Choroid plexus epithelial cell (primary cell): ENCODE data around the gene RNF151.

ENCODE experiments used
- DNase-seq: peaks from one replicate; pipeline ENCODE4 v3.0.0-alpha.2; 2010; ENCODE audit warnings: low read depth
- H3K4me3 ChIP-seq: 2 replicates; pipeline ENCODE4 v1.5.1; 2011; ENCODE audit warnings: low read depth, mild to moderate bottlenecking, control low read depth, low read length, moderate library complexity
- CTCF ChIP-seq: conservative IDR thresholded peaks from 2 replicates; pipeline ENCODE4 v1.5.1; 2011; ENCODE audit warnings: low read depth, mild to moderate bottlenecking, control low read depth, inconsistent platforms, low read length, moderate library complexity

The RNF151 gene

DNA sequence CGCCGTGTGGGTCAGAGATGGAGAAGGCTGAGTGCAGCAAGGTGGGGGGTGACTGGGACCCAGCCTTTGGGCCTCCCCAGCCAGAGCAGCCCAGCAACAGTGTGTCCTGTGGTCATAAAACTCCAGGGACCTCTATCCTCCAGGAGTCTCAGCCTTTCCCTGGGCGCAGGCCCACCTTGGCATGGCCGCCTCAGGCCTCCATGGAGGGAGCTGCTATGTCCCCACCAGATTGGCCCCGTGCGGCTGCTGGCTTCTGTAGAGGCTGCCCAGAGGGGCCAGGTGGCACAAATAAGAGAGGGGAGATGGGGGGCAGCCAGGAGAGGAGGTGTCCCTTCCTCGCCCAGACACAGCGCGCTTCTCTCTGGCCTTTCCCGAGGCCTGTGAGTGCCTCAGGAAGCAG is 20.5 kb downstream of the RNF151 start:
- no peak overlapping the region for H3K4me3 ChIP-seq
- DNase-seq, result no peak
- no peak for TF ChIP-seq CTCF

DNA sequence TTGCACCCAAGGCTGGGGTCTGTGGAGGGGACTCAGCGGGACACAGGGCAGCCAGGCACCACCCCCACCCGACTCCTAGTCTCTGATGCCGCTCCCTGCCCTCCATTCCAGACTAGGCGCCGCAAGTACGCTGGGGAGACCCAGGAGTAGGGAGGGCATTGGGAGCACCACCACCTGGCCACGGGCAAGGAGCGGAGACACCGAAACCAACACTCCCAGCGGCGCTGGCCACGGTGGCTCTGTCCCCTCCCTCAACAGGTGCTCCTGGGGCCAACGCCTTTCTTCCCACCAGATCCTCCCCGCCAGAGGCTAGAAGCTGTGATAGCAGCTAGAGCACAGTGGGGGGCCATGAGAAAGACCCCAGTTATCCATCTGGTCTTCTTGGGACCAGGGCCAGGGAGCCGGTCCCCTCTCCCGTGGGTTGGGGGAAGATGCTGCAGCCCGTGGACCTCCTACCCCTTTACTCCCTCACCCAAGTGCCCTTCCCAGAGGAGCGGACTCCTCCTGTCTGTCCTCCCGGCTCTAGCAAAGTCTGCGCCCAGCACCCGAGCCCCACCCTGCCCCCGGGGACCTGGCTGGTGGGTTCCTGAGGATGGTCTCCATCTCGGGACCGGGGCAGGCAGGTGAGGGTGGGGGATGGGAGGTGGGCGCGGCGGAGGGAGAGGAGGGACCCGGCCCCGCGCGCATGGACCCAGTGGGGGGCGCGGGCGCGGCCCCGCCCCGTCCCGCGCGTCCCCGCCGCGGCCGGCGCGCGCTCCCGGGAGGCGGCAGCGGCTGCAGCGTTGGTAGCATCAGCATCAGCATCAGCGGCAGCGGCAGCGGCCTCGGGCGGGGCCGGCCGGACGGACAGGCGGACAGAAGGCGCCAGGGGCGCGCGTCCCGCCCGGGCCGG is 22.8 kb downstream of the RNF151 start, which contains the start of gene SYNGR3:
SYNGR3 (plus strand) TSS at position 762 of the 892 bp plus-strand sequence. CDS start 133 bp downstream, outside the sequence.
- DNase-seq, result no peak
- no peak within 1 kb of the TSS for H3K4me3 ChIP-seq
- TF ChIP-seq CTCF, result no peak

- no peak for TF ChIP-seq CTCF
- H3K4me3 ChIP-seq, result no peak overlapping the region
- DNase-seq, result no peak
These were observed 23.4 kb downstream of the RNF151 start for GRCh38 chr16:1990101-1990350.

DNA sequence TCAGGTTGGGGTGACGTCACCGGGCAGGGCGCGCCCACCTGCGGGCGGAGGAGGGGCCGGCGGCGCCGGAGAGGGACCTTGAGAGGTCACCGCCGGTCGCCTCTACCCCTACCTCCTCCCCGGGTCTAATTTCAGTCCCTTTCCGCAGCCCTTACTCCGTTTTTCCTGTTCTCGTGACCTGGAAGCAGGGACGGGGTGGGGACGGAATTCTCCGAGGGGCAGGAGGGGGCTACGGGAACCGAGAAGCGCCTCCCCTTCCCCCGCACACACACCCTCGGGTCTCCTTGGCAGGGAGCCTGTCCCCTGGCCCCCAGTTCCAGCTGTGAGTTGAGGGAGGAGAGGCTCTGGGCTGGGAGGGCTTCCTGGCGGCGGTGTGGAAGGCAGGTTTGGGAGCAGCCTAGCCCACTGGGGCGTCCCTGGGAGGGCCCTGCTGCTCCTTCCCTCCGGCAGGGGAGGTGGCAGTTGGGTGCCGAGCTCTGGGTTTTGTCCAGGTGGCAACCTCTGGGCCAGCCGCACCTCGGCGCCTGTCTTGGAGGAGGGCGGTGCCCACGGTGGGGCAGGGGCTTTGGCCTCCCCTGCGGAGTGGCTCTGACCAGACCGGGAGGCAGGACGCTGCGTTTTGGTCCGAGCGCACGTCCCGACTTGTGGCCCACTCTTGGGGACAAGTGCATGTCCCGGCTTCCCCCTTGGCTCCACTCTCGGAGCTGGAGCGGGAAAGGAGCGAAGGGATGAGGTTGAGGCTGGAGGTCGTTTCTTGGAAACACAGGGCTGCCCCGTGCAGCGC is 23.9 kb downstream of the RNF151 start:
- no peak for DNase-seq
- no peak for TF ChIP-seq CTCF
- H3K4me3 ChIP-seq, result no peak overlapping the region

DNA sequence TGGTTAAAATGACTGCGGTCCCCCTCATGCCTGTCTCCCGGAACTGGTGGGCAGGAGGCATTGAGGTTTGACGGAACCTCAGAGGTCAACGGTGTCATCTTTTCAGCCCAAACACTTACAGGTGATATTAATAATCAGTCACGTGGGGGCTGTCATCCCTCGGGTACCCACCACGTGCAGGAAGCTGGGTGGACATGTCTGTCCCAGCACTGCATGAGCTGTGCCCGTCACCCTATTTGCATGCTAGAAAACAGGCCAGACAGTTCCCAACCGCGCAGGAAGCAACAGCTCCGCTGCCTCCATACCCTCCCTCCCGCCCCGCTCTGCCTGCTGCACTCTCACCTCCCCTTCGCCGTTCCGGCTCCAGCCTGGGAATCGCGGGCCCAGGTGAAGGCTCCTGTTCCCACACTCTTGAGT is 24.5 kb downstream of the RNF151 start:
- no peak overlapping the region for H3K4me3 ChIP-seq

DNA sequence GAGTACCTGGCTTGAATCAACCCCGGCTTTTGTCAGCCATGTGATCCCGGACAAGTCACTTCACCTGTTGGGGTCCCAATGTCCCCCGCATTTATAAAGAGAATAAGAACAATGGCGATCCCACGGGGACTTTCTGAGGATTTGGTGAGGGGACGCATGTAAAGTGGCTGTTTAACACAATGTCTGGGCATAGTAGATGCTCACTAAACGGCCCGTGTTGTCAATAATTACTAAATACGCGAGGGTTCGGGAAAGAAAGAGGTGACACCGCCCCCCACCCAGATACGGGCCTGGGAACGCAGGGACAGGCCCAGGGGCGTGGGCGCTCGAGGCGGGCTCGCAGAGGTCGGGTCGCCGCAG is 24.9 kb downstream of the RNF151 start:
- DNase-seq, result no peak
- H3K4me3 ChIP-seq, result peak overlapping the region; percentile 40
- TF ChIP-seq CTCF, result no peak

More for the DNA sequence above, 24.5 kb downstream of the RNF151 start:
- DNase-seq, result no peak
- TF ChIP-seq CTCF, result no peak
